Activated CD8-positive, alpha-beta memory T cell treated with anti-CD3 and anti-CD28 coated beads, Interleukin-2, amount 50 U/mL, for 48 hours (primary cell): ENCODE measurements around the gene THUMPD3.

Experiments
- DNase-seq: peaks from one replicate; pipeline ENCODE4 v3.0.0-alpha.2; 2020

Gene THUMPD3

DNA sequence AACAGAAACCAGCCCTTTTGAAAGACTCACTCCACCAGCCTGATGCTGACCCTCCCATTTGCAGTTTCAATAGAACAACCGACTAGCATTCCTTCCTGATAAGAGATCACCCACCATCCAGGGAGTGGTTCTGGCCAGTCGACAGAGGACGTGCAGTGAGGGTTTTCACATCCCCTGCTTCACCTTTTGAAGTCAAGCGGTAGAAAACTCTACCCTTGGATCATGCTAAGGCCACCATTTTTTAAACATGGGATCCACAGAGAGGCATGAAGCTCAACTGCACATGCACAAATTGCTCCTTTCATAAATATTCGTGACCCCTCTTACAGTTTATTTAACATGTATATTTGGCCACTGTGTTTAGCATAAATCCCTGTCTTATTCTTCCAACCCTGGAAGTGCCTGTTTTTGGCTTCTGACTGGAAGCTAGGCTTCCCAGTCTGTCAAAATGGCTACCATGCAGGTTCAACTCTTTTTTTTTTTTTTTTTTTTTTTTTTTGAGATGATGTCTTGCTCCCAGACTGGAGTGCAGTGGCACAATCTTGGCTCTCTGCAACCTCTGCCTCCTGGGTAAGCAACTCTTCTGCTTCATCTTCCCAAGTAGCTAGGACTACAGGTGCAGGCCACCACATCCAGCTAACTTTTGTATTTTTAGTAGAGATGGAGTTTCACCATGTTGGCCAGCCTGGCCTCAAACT, 1.0 kb upstream of the THUMPD3 start:
- DNase-seq, result no peak

DNA sequence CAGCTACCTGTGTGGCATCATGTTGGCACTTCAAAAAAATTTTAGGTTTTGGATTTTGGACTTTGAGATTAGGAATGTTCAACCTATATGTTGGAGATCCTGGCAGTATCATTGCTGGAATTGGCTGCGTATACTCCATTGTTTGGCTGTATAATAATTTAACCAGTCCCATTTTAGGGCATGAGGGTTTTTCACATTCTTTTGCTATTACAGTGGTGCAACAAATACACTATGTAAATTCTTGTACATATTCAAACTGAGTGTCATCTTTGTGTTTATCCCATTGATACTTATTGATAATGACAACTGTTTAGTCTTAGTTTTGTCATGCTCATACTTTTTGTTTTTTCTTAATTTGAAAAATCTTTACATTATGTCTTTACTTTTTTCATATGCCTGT, 6.7 kb downstream of the THUMPD3 start:
- no peak for DNase-seq

DNA sequence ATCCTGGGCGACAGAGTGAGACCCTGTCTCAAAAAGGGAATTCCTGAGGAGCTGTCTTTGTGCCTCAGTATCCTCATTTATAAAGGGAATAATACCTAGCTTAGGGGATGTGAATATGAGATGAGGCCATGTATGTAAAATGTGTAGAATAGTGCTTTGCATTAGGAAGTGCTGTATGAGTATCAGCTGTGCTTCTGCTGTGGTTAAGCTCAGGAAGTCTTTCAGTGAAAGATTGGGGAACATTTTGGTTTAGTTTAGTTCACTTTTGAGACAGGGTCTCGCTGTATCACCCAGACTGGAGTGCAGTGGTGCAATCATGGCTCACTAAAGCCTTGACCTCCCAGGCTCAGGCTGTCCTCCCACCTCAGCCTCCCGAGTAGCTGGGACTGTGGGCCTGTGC, 10.6 kb downstream of the THUMPD3 start:
- no peak for DNase-seq

DNA sequence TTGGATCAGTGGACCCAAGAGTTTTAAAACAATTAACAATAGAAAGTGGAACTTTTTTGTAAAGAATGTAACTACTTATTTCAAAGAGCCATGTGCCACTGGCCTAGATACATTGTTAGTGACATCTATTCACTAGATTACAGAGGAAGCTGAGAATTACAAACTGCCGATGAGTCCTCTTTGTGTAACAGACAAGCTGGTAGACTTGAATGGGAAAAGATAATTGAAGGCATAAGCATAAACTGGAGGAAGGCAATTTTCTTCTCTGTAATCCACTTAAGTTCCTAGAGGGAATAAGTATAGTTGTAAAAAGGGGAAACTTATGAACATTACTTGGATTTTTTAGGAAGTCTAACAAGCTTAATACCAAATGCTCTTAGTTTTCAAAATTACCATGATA, 15.1 kb downstream of the THUMPD3 start:
- no peak for DNase-seq

DNA sequence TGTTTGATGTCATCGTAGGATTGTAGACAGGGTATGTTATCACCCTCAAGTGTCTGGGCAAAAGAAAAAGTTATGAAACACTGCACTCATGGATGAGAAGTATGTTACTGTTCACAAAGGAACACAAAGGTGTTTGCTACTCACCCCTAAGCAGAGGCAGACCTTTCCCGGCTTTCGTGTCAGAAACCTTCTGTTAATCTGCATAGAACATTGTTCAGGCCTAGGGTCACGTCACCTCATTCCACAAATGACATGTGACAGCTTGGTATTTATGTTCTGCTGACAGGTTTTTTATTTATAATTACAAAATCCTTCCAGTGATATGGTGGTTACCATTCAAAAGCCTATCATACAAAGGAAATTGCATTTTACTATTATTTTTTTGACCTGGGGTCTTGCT, 16.5 kb downstream of the THUMPD3 start:
- DNase-seq, result no peak

DNA sequence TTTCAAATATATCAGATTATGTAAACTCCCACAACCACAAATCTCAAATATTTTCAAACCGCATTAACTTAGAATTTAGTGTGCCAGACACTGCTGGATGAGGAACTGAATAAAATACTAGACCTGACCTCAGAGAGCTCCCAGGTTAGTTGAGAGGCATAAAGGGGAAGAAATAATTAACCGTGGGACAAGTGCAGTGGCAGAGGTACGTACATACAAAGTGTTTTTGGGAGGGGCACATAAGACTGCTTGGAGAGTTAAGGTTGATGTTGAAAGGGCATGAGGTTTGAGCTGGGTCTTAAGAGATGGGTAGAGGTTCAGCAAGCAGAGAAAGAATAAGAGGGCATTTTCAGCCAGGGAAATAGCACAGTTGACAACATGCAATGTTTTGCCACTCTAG, 17.2 kb downstream of the THUMPD3 start:
- DNase-seq, result no peak

DNA sequence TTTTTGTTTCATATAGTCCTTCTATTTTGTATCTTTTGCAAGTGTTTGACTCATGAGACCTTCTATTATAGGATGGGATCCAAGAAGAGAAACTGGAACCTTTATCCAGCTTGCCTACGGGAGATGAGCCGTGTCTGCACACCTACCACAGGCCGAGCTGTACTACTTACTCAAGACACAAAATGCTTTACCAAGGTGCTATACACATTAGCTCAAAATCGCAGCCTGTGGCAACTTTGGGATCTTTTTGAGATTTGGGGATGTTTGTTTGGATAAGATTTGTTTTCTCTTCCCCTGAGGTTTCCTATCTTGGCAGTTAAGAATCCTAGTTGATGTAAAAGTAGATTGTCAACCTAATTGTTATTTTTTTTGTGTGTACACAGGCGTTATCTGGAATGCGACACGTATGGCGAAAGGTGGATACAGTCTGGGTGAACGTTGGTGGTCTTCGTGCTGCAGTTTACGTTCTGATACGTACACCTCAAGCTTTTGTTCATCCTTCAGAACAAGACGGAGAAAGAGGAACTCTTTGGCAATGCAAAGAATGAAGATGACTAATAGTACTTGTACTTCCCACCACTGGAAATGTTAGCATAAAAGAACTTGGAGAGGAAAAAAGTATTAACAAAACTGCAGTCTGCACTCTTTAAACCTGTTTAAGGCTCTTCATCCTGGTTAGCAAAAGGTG, 21.4 kb downstream of the THUMPD3 start:
- no peak for DNase-seq

DNA sequence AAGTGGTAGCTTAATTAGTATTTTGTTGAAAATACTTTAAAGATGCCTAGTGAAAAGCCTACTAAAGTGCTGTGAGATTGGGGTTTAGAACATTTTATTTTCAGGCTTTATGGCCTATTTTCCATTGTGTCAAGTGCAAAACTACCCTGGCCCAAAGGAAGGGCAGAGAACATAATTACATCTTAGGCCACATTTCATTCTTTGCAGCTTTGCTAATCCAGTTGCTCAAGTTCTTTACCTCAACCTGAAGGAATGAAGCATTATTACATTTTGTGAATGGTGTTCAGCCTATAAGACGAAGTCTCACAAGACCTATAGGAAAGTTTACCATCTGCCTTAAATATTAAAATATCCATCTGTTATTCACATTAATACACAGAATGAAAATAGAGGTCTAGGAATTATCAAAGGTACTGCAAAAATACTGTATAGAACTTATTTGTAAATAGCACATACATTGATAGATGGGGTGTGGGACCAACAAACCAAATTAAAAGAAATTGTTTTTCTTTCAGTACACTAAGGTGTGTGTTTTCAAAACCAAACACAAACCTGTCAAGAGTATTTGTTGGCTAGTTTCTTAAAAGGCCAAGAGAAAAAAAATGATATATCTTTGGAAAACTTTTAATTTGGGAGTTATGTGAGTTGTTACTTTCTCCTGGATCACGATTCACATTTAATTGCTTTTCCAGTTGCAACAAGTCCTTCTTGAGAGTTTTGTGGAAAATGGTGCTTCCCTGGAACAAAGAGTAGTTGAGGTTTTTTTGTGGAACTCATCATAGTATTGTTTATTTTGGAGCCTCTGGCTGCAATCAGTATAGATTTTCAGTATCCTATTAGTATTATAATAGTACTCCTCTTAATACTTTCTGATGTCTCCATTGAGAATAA, 22.6 kb downstream of the THUMPD3 start:
- no peak for DNase-seq

DNA sequence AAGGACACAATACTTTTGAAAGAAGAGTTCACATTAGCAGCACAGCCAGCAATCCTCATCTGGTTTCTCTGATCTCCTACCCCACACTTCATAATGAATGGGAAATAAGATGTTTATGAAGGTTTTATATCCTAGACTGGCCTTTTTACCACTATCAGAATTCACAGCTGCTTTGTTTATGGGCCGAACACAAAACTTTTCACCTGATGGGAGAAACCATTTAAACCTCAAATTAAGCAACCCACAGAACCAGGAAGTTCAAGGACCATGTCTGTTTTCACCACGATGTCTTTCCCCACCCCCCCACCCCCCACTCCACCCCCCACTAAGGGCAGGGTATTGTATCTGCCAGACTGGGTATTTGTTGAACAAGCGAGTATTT, 23.2 kb downstream of the THUMPD3 start:
- no peak for DNase-seq

DNA sequence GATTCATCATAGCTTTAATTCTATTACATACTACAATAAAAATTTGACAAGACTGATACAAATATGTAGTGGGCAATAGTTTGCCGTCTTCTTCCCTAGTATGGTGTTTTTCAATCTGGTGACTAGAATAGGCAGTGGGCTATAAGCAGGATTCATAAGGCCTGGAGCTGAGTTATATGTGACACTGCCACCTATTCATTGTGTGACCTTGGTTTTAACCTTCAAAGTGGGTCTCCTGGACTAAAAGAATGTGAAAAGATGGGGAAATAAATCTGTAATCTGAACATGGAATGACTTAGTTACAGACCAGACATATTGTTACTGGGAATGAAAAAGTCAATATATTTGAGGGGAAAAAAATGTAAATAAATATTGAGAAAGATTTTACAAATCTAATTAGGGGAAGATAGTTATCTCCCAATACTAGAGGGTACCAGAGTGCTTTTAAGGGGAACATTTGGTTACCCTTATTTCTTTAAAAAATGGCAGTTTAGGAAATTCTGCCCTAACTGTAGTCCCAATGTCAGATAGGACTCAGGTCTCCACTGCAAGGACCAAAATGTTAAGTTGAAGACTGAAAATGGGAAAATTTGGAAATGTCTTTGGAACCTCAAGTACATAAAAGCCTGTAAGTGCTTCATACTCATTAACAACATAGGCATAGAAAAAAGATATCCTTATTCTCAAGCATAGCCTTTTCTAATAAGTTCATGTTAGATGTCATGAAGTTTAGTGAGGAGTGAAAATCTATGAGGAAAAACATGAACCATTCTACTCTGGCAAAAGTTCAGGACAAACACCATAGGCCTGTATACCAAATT, 23.9 kb downstream of the THUMPD3 start:
- DNase-seq, result no peak

DNA sequence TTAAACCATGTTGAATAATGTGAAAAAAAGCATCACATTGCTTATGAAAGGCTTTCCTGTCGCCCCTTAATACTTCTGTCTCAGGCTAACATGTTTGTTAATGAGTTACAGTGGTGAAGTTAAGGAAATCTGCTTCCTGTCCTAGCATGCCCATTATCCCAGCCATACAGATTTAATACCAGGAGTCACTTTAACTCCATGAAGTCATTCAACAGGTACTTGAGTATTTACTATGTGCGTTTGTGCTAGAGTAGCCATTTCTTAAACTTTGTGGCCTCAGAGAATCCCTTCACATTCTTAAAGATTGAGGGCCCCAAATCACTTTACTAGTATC, 24.4 kb downstream of the THUMPD3 start:
- no peak for DNase-seq

DNA sequence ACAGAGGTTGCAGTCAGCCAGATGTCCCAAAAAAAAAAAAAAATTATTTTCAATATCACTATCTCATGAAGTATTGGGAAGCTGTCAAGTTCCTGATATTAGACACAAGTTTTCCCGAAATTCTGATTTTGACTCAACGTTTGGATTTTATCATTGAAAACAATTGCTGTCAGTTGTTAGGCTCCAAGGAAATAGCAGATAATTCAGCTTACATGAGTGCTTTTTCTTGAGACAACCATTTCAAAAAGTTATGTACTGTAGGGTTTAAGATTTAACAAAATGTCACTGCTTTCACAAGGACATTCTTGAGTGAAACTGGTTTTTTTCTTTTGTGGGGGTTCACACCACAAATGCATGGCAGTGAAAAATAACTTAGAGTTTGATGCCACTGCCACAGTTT, 25.3 kb downstream of the THUMPD3 start:
- DNase-seq, result no peak

DNA sequence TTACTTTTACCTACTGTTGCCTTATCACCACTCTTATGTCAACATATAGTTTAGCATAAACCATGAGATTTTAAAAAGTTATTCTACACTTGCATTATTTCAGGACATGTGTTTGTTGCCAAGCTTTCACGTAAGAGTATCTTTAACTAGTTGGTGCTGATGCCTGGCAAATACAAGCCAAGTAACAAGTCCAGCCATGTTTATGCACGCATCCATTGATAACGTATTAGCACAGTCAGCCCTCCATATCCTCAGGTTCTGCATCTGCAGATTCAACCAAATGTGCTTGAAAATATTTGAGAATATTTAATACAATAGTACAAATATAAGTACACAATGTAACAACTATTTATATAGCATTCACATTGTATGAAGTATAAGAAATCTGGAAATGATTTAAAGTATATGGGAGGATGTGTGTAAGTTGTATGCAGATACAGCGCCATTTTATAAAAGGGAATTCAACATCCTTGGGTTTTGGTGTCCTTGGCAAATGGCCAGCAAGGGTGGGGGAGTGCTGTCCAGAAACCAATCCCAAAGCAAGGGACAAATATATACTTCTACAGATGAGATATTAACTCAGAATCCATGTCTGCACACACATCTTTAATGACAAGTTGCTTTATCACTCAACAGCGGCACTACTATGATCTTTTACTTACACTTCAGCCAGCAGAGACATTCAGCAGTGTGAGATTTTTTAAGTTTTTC, 25.9 kb downstream of the THUMPD3 start:
- DNase-seq, result no peak

DNA sequence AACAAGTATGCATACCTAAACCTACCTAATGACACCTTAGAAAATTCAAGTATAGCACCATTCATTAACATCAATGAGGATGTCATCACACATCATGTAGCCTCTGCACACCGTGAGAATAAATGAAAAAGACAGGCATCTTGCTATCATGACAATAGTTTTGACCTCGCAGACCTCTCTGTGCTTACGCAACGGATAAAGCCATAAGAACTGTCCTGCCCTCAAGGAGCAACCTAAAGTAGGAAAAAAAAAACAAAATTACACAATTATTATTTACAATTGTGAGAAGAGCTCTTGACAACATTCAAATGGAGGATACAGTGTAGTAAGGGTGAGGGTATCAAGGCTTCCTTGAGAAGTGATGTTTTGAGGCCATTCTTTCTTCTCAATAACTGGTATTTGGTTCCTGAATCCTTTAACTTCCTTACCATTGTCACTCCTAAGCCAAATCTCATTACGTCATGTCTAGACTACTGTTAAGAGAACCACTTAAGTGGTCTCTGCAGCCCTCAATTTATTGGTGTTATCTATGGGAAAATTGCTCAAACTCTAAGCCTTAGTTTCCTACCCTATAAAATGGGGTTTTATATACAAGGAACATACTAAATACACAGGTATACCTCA, 27.5 kb downstream of the THUMPD3 start:
- DNase-seq, result no peak

DNA sequence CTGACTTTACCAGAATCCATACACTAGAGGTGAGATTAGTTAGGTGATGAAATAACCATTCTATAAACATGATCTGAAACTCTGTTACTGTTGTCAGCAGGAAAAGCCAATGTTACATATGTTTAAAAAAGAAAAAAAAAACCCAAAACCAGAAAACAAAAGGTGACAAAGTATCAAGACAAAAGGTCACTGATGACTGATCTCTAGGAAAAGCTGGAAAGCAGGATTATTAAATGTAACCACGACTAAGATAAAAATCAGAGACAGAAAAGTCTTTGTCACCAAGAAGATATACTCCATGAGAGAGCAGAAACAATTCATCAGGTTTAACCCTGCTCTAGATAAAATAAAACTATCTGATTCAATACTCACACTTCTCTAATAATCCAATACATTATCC, 29.2 kb downstream of the THUMPD3 start:
- no peak for DNase-seq

DNA sequence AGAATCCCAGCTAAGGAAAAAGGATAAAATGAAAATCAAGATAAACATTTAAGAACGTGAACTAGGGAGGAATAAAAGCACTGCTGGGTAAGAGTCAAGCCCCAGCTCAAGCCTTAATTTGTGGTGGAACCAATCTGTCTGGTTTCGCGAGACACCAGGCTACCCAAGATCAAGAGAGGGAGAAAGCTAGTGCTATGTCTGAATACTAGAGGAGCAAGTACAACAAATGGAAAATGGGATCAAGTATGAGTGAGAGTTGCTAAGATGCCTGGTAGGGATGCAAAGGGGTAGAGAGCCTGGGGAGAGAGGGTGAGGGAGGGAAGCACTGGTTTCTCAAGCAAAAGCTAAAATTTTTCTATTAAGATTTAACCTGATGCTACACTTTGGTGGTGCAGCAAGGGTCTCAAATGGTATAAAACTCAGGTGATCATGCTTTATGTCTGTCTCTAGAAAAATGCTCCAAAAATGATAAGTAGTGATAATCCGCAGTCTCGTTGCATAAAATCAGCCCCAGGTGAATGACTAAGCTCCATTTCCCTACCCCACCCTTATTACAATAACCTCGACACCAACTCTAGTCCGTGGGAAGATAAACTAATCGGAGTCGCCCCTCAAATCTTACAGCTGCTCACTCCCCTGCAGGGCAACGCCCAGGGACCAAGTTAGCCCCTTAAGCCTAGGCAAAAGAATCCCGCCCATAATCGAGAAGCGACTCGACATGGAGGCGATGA, 32.9 kb downstream of the THUMPD3 start:
- no peak for DNase-seq

DNA sequence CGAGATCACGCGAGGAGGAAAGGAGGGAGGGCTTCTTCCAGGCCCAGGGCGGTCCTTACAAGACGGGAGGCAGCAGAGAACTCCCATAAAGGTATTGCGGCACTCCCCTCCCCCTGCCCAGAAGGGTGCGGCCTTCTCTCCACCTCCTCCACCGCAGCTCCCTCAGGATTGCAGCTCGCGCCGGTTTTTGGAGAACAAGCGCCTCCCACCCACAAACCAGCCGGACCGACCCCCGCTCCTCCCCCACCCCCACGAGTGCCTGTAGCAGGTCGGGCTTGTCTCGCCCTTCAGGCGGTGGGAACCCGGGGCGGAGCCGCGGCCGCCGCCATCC, 33.4 kb downstream of the THUMPD3 start:
- no peak for DNase-seq

DNA sequence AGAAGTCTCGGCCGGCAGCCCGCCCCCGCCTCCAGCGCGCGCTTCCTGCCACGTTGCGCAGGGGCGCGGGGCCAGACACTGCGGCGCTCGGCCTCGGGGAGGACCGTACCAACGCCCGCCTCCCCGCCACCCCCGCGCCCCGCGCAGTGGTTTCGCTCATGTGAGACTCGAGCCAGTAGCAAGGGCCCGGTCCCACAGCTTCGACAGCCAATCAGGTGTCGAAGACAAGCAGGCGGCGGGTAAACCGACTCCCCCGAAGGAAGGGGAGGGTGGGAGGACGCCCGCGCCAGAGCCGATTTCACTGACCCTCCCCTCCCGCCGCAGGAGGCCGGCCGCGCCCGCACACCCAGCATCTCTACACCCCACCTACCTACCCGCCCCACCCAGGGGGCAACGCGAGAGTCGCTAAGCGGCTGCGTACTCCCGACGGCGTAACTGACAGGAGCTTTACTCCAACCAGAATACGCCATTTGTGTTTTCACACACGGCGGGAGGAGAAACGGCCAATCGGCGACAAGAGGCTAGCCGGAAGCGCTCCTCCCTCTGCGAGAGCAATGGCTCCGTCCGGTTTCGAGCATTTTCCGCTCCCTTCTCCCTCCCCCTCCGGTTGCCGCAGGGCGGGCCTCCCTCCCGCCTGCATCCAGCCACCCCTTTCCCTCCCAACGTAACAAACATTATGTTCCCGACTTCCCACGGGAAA, 33.9 kb downstream of the THUMPD3 start:
- peak; percentile 99 for DNase-seq

DNA sequence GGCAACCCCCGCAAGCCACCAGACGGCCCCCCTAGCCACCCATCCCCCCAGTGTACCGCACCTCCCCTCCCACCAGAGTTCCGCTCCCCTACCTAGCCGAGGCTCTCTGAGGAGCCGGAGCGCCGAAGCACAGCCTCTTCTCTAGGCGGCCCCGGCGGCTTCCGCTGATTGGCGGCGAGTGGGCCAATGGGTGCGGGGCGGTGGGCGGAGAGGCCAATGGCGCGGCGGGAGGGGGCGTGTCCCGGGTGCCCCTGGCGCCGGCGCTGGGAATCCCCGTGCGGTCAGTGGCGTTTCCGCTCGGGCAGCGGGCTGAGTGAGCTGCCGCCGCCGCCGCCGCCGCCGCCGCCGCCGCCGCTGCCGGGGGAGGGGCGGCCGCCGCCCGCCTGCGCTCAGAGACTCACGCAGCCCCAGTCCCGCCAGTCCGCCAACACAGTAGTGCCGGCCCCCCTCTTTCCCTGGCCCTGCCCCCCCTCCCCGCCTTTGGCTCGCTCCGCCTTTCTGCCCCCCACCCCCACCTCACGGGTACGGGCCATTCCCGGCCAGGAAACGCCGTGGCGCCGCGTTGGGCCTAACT, 34.6 kb downstream of the THUMPD3 start, which contains the start of gene SETD5:
Gene SETD5, plus strand, starts transcription at position 284 of the 574 bp plus-strand sequence. CDS start 31,324 bp downstream, outside the sequence.
- peak; percentile 100 for DNase-seq
